ENCODE measurements around the gene CCDC136.

- TF ChIP-seq CTCF (IDR thresholded peaks at IDR 0.05) (no peak), POLR2A (IDR thresholded peaks at IDR 0.05) (no peak)
These were observed 66.8 kb downstream of the CCDC136 start for GRCh38 chr7:128858380-128859231.

Measured in testis (tissue), 2 donors.